H1 (cell line): ENCODE measurements around the gene RAB32. TPM values are rescaled to one million over a fixed set of nuclear protein-coding genes. Genes with fewer than 3 reads are reported as not detected.

ENCODE experiments used
- CTCF ChIA-PET: fragments of 300-600 bp; sonication (Branson Sonifier 250); formaldehyde crosslinking; loops from one replicate; lab custom pipeline; 2021; ENCODE audit not compliant: partially characterized antibody; lab: Charles Lee
- POLR2A ChIA-PET: fragments of 300-600 bp; sonication (Branson Sonifier 250); formaldehyde crosslinking; loops from one replicate; lab custom pipeline; 2021; ENCODE audit warnings: inconsistent platforms; ENCODE audit not compliant: partially characterized antibody; lab: Charles Lee
- DNase-seq, 2 experiments: peaks; one replicate each; pipeline versions ENCODE4 v3.0.0 to v3.0.0-alpha.2; 2010 to 2022; ENCODE audit warnings: low spot score in 2 of 2, low read depth in 1 of 2, mixed read lengths in 1 of 2
- FAIRE-seq: peaks from 2 replicates; lab custom pipeline; 2011; peaks lifted over from hg19 to GRCh38; lab: Jason Lieb, UNC
- H2AFZ ChIP-seq: 2 replicates; pipeline ENCODE4 v1.8.1; 2012; ENCODE audit warnings: low read length, inconsistent platforms
- H2AK5ac ChIP-seq: 2 replicates; pipeline ENCODE4 v1.6.1; 2013; ENCODE audit warnings: low read depth, low read length
- H2BK120ac ChIP-seq: replicated peaks from 2 replicates; pipeline ENCODE3; 2013; ENCODE audit warnings: low read depth, low read length, inconsistent platforms
- H2BK12ac ChIP-seq: 2 replicates; pipeline ENCODE4 v1.6.1; 2013; ENCODE audit warnings: low read depth, low read length
- H2BK15ac ChIP-seq: 2 replicates; pipeline ENCODE4 v1.6.1; 2013; ENCODE audit warnings: low read length
- H2BK20ac ChIP-seq: 2 replicates; pipeline ENCODE4 v1.6.1; 2013; ENCODE audit warnings: low read length
- H2BK5ac ChIP-seq: 2 replicates; pipeline ENCODE4 v1.6.1; 2013; ENCODE audit warnings: low read depth, low read length
- H3K14ac ChIP-seq: 2 replicates; pipeline ENCODE4 v1.6.1; 2013; ENCODE audit warnings: inconsistent platforms; ENCODE audit not compliant: insufficient read length
- H3K18ac ChIP-seq: 2 replicates; pipeline ENCODE4 v1.6.1; 2013; ENCODE audit warnings: low read length; ENCODE audit errors: extremely low read depth
- H3K23ac ChIP-seq: 2 replicates; pipeline ENCODE4 v1.6.1; 2013; ENCODE audit warnings: inconsistent platforms; ENCODE audit not compliant: insufficient read length
- H3K23me2 ChIP-seq: 2 replicates; pipeline ENCODE4 v1.6.1; 2013; ENCODE audit warnings: low read depth, low read length
- H3K27ac ChIP-seq: 2 replicates; pipeline ENCODE4 v1.6.1; 2011; ENCODE audit warnings: low read depth, low read length, inconsistent platforms
- H3K27me3 ChIP-seq, 4 experiments: replicated peaks in 1 of 4; 1 replicate in 1 of 4; 2 replicates in 3 of 4; pipeline versions ENCODE4 v1.6.1 to v1.8.1; 2011 to 2013; ENCODE audit warnings: low read length in 3 of 4, mild to moderate bottlenecking in 3 of 4, inconsistent platforms in 2 of 4, mixed read lengths in 2 of 4, moderate library complexity in 1 of 4; ENCODE audit not compliant: control insufficient read depth in 3 of 4, insufficient read depth in 3 of 4; ENCODE audit errors: extremely low read depth in 1 of 4
- H3K36me3 ChIP-seq, 4 experiments: 2 replicates each; pipeline versions ENCODE4 v1.6.1 to v1.8.1; 2011 to 2013; ENCODE audit warnings: mild to moderate bottlenecking in 4 of 4, low read length in 3 of 4, moderate library complexity in 2 of 4, control low read depth in 1 of 4, inconsistent platforms in 1 of 4; ENCODE audit not compliant: insufficient read depth in 4 of 4, control insufficient read depth in 2 of 4
- H3K4ac ChIP-seq: replicated peaks from 2 replicates; pipeline ENCODE3; 2013; ENCODE audit warnings: low read length, low read depth, mixed read lengths, inconsistent platforms; ENCODE audit not compliant: insufficient read length
- H3K4me1 ChIP-seq, 4 experiments: replicated peaks in 1 of 4; 1 replicate in 1 of 4; 2 replicates in 3 of 4; pipeline versions ENCODE4 v1.6.1 to v1.8.1; 2011 to 2013; ENCODE audit warnings: low read length in 3 of 4, inconsistent platforms in 2 of 4, mixed read lengths in 1 of 4; ENCODE audit not compliant: insufficient read depth in 4 of 4, control insufficient read depth in 3 of 4
- H3K4me2 ChIP-seq, 2 experiments: 2 replicates each; pipeline versions ENCODE4 v1.6.1 to v1.8.1; 2011 to 2013; ENCODE audit warnings: low read depth in 2 of 2, low read length in 2 of 2, control low read depth in 1 of 2, inconsistent platforms in 1 of 2, mild to moderate bottlenecking in 1 of 2; ENCODE audit not compliant: insufficient read depth in 1 of 2
- H3K4me3 ChIP-seq, 4 experiments: fragments of 200-600, 300-600 bp in 1 of 4; sonication (generic), shearing (Covaris generic), sonication (Bioruptor Twin) in 1 of 4; 2 replicates each; pipeline versions ENCODE4 v1.5.1 to v1.8.1; 2011 to 2016; ENCODE audit warnings: low read length in 4 of 4, low read depth in 3 of 4, control low read depth in 2 of 4, inconsistent platforms in 2 of 4, mild to moderate bottlenecking in 2 of 4, mixed read lengths in 1 of 4, moderate library complexity in 1 of 4; ENCODE audit not compliant: insufficient read depth in 2 of 4; ENCODE audit errors: extremely low read depth in 1 of 4
- H3K56ac ChIP-seq: replicated peaks from 2 replicates; pipeline ENCODE3; 2013; ENCODE audit warnings: low read depth, mild to moderate bottlenecking, mixed read lengths, low read length, inconsistent platforms; ENCODE audit not compliant: insufficient read length
- H3K79me1 ChIP-seq: 2 replicates; pipeline ENCODE4 v1.6.1; 2013; ENCODE audit warnings: low read depth, low read length, control low read depth
- H3K79me2 ChIP-seq, 2 experiments: 2 replicates each; pipeline versions ENCODE4 v1.6.1 to v1.8.1; 2012 to 2013; ENCODE audit warnings: low read length in 2 of 2, mild to moderate bottlenecking in 2 of 2, inconsistent platforms in 1 of 2; ENCODE audit not compliant: insufficient read depth in 2 of 2, control insufficient read depth in 1 of 2
- H3K9ac ChIP-seq, 4 experiments: replicated peaks in 1 of 4; 1 replicate in 1 of 4; 2 replicates in 3 of 4; pipeline versions ENCODE4 v1.6.1 to v1.8.1; 2011 to 2013; ENCODE audit warnings: low read depth in 3 of 4, low read length in 3 of 4, control low read depth in 2 of 4, mild to moderate bottlenecking in 2 of 4, moderate library complexity in 2 of 4, inconsistent platforms in 1 of 4; ENCODE audit errors: extremely low read depth in 1 of 4
- H3K9me3 ChIP-seq, 2 experiments: 2 replicates each; pipeline versions ENCODE4 v1.6.1 to v1.8.1; 2012 to 2013; ENCODE audit warnings: mild to moderate bottlenecking in 2 of 2, moderate library complexity in 2 of 2, control low read depth in 1 of 2, inconsistent platforms in 1 of 2, low read depth in 1 of 2, low read length in 1 of 2, mixed read lengths in 1 of 2; ENCODE audit not compliant: insufficient read depth in 2 of 2
- H4K20me1 ChIP-seq, 2 experiments: replicated peaks in 1 of 2; 2 replicates each; pipeline versions ENCODE3 to v1.8.1; 2011 to 2013; ENCODE audit warnings: inconsistent platforms in 2 of 2, low read length in 2 of 2, mild to moderate bottlenecking in 1 of 2; ENCODE audit not compliant: insufficient read depth in 2 of 2, control insufficient read depth in 1 of 2
- H4K5ac ChIP-seq: 2 replicates; pipeline ENCODE4 v1.6.1; 2013; ENCODE audit warnings: low read length, low read depth, mixed read lengths, inconsistent platforms; ENCODE audit not compliant: insufficient read length
- H4K8ac ChIP-seq: 2 replicates; pipeline ENCODE4 v1.8.0; 2013; ENCODE audit warnings: mild to moderate bottlenecking, moderate library complexity, low read length, inconsistent platforms; ENCODE audit not compliant: insufficient read depth; ENCODE audit errors: extremely low read depth
- H4K91ac ChIP-seq: replicated peaks from 2 replicates; pipeline ENCODE3; 2013; ENCODE audit warnings: low read length, mixed read lengths, inconsistent platforms; ENCODE audit not compliant: insufficient read length
- BRCA1 ChIP-seq: IDR thresholded peaks from 2 replicates; pipeline ENCODE4 v1.6.1; 2012; ENCODE audit warnings: low read depth, low read length, improper control_type of control experiment
- CHD1 ChIP-seq: IDR thresholded peaks from 2 replicates; pipeline ENCODE4 v1.6.1; 2012; ENCODE audit warnings: low read depth, low read length, improper control_type of control experiment
- EP300 ChIP-seq, 2 experiments: IDR thresholded peaks; 1 replicate in 1 of 2; 2 replicates in 1 of 2; pipeline ENCODE4 v1.6.1; 2011 to 2012; ENCODE audit warnings: low read depth in 2 of 2, low read length in 2 of 2, mild to moderate bottlenecking in 2 of 2, borderline replicate concordance in 1 of 2, inconsistent platforms in 1 of 2, moderate library complexity in 1 of 2
- EZH2 ChIP-seq: fragments of 200-600 bp; sonication (generic); IDR thresholded peaks from 2 replicates; pipeline ENCODE4 v1.7.1; 2012; ENCODE audit warnings: low read depth, mild to moderate bottlenecking, moderate library complexity, low read length, inconsistent platforms; ENCODE audit not compliant: severe bottlenecking
- MAFK ChIP-seq: IDR thresholded peaks from 2 replicates; pipeline ENCODE4 v1.6.1; 2012; ENCODE audit warnings: low read depth, mild to moderate bottlenecking, improper control_type of control experiment, low read length
- NRF1 ChIP-seq: IDR thresholded peaks from 2 replicates; pipeline ENCODE4 v1.6.1; 2011; ENCODE audit warnings: mild to moderate bottlenecking, low read depth, low read length, improper control_type of control experiment
- SIN3A ChIP-seq, 2 experiments: IDR thresholded peaks in 1 of 2; conservative IDR thresholded peaks in 1 of 2; 2 replicates each; pipeline ENCODE4 v1.6.1; 2011 to 2012; ENCODE audit warnings: low read length in 2 of 2, improper control_type of control experiment in 1 of 2, low read depth in 1 of 2, mild to moderate bottlenecking in 1 of 2
- SP4 ChIP-seq: IDR thresholded peaks from 2 replicates; pipeline ENCODE4 v1.6.1; 2012; ENCODE audit warnings: low read length, inconsistent platforms
- TAF1 ChIP-seq: IDR thresholded peaks from 2 replicates; pipeline ENCODE4 v1.6.1; 2011; ENCODE audit warnings: mild to moderate bottlenecking, low read depth, low read length
- WGBS, 2 experiments: shearing (Covaris generic) in 1 of 2; methylation state at CpG; one replicate each; pipeline versions ENCODE4 v1.1.6 to v1.1.7; 2013 to 2015; ENCODE audit warnings: low lambda C conversion rate in 2 of 2, mixed read lengths in 2 of 2, inconsistent platforms in 1 of 2, low coverage in 1 of 2, missing lambda C conversion rate in 1 of 2; ENCODE audit not compliant: insufficient replicate concordance in 2 of 2, insufficient coverage in 1 of 2, insufficient read length in 1 of 2; ENCODE audit errors: extremely low coverage in 1 of 2, missing lambda C conversion rate in 1 of 2; 5-methylcytosine and 5-hydroxymethylcytosine counted together
- polyA plus RNA-seq, 7 experiments: library from polyadenylated mRNA; depleted of rRNA in 3 of 7; stranded (reverse) in 5 of 7; unstranded in 2 of 7; fragments of >200 nt in 5 of 7; fragments of 200-250 nt in 2 of 7; gene quantifications; 1 replicate in 5 of 7; 2 replicates in 1 of 7; 4 replicates in 1 of 7; pipeline versions ENCODE4 v1.2.1 to v1.2.3, GENCODE V29; 2011 to 2013; ENCODE audit warnings: missing spikeins in 2 of 7, mixed read lengths in 2 of 7
- total RNA-seq: library from RNA; stranded (reverse); fragmentation: NEBNext Ultra II Directional; extraction: Animal tissue kit (Norgen Biotek cat#: 25700); gene quantifications from 2 replicates; pipeline ENCODE4 v1.2.1, GENCODE V29; 2021
- TF ChIP-seq, protein P1 (sequence below): IDR thresholded peaks from 2 replicates; pipeline ENCODE4 v1.6.1; 2011; ENCODE audit warnings: low read depth, mild to moderate bottlenecking, low read length; ENCODE audit not compliant: insufficient read depth
- TF ChIP-seq, protein P2 (sequence below): IDR thresholded peaks from 2 replicates; pipeline ENCODE4 v1.6.1; 2012; ENCODE audit warnings: inconsistent platforms
- TF ChIP-seq, protein P3 (sequence below): IDR thresholded peaks from 2 replicates; pipeline ENCODE4 v1.6.1; 2011; ENCODE audit warnings: low read length, improper control_type of control experiment

The RAB32 gene
- total and polyA plus RNA-seq, 2 of the 8 experiments (the other 6 are each of a cell fraction or from before 2014, with no cell fraction given), result 3.9 to 6.3 TPM

DNA sequence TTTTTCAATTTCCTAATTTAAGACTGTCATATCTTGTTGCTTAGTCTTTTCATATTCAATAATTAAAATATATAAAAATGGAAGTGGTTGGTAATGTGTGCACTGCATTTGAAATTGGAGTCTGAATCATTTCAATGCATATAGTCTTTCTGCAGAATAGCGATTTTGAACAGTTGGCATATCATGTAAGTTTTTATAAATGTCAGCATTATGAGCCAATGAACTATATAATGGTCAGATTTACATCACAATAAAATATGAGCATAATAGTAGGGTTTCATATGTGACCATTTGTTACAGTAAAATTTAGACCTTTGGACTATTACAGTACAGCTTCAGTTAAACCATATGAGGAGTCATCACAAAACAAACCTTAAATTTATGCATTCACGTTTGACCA lies 4.3 kb downstream of the RAB32 start:
- Histone ChIP-seq H3K56ac (no peak overlapping the region), H4K91ac (no peak overlapping the region), H3K14ac (no peak overlapping the region), H4K5ac (no peak overlapping the region), H3K27me3 (no peaks in the 10 kb centered on the region; a peak in 3 of 7 replicates), H2BK120ac (no peak overlapping the region), H3K9me3 (no peaks in the 10 kb centered on the region), H2BK15ac (no peak overlapping the region), H3K4me2 (no peak overlapping the region), H3K9ac (no peak overlapping the region), H2AK5ac (no peak overlapping the region), H3K23ac (no peak overlapping the region), H3K4ac (no peak overlapping the region), H3K23me2 (peaks cover 4% of the 10 kb centered on the region; the same call in 1 of the 2 replicates), H2BK20ac (no peak overlapping the region), H3K4me3 (no peak overlapping the region), H3K18ac (no peak overlapping the region), H3K4me1 (peaks cover 0 to 2% (median under 1%) of the 10 kb centered on the region in 4 experiments; a peak in 2 of 7 replicates), H4K20me1 (no peaks in the 10 kb centered on the region), H2BK5ac (no peak overlapping the region), H4K8ac (no peak overlapping the region), H2AFZ (no peak overlapping the region), H3K27ac (no peak overlapping the region), H2BK12ac (no peak overlapping the region), H3K79me2 (peaks cover 0 to 5% of the 10 kb centered on the region in 2 experiments; a peak in 1 of 4 replicates), H3K79me1 (no peaks in the 10 kb centered on the region), H3K36me3 (no peaks in the 10 kb centered on the region; a peak in 1 of 8 replicates)
- POLR2A ChIA-PET, result no interaction called here
- CTCF ChIA-PET, result no interaction called here
- DNase-seq (no peak), FAIRE-seq (no peak)
- WGBS, 2 experiments, result 92 to 100% methylated on average over 1 to 2 of the region's 2 CpGs
- TF ChIP-seq CHD1 (no peak), NRF1 (no peak), SP4 (no peak), MAFK (no peak), TAF1 (no peak), EP300 (IDR thresholded peaks at IDR 0.05; ENCODE audit: borderline replicate concordance in 1 of 2, low read depth in 2 of 2, low read length in 2 of 2) (no peak), BRCA1 (no peak), EZH2 (no peak), SIN3A (conservative IDR thresholded peaks at IDR 0.05 in 1 of 2, IDR thresholded peaks at IDR 0.05 in 1 of 2; ENCODE audit: low read depth in 1 of 2, low read length in 2 of 2) (no peak)
- TF ChIP-seq, protein P1, sequence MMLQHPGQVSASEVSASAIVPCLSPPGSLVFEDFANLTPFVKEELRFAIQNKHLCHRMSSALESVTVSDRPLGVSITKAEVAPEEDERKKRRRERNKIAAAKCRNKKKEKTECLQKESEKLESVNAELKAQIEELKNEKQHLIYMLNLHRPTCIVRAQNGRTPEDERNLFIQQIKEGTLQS, result no peak
- TF ChIP-seq, protein P2, sequence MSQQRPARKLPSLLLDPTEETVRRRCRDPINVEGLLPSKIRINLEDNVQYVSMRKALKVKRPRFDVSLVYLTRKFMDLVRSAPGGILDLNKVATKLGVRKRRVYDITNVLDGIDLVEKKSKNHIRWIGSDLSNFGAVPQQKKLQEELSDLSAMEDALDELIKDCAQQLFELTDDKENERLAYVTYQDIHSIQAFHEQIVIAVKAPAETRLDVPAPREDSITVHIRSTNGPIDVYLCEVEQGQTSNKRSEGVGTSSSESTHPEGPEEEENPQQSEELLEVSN, result no peak
- TF ChIP-seq, protein P3, sequence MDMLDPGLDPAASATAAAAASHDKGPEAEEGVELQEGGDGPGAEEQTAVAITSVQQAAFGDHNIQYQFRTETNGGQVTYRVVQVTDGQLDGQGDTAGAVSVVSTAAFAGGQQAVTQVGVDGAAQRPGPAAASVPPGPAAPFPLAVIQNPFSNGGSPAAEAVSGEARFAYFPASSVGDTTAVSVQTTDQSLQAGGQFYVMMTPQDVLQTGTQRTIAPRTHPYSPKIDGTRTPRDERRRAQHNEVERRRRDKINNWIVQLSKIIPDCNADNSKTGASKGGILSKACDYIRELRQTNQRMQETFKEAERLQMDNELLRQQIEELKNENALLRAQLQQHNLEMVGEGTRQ, result no peak
